Medulla oblongata (tissue), 1 donor: ENCODE results near the gene MEN1.

Source experiments
- DNase-seq: peaks from one replicate; pipeline ENCODE4 v3.0.0-alpha.2; 2015; ENCODE audit errors: extremely low spot score

The MEN1 gene

GRCh38 chr11:64784813-64785581 lies 25.4 kb downstream of the MEN1 start:
- no peak for DNase-seq

- DNase-seq: peak; percentile 100
Observed at GRCh38 chr11:64778473-64779298, 31.7 kb downstream of the MEN1 start, which contains the start of gene SF1. Gene SF1 (minus strand): TSS chr11:64778542. CDS start chr11:64778392, 150 bp downstream.

DNA sequence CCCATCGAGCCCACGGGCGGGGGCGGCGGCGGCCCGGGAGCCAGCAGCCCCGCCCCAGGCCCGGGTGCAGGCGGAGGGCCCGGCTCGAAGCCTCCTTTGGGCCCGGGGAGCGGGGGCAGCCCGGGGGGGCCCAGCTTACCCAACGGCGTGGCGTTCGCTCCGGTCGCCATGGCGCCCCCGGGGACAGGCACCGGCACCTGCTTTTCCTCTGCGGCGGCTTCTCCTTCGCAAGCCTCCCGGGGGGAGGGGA lies 32.2 kb downstream of the MEN1 start:
- DNase-seq: no peak

DNA sequence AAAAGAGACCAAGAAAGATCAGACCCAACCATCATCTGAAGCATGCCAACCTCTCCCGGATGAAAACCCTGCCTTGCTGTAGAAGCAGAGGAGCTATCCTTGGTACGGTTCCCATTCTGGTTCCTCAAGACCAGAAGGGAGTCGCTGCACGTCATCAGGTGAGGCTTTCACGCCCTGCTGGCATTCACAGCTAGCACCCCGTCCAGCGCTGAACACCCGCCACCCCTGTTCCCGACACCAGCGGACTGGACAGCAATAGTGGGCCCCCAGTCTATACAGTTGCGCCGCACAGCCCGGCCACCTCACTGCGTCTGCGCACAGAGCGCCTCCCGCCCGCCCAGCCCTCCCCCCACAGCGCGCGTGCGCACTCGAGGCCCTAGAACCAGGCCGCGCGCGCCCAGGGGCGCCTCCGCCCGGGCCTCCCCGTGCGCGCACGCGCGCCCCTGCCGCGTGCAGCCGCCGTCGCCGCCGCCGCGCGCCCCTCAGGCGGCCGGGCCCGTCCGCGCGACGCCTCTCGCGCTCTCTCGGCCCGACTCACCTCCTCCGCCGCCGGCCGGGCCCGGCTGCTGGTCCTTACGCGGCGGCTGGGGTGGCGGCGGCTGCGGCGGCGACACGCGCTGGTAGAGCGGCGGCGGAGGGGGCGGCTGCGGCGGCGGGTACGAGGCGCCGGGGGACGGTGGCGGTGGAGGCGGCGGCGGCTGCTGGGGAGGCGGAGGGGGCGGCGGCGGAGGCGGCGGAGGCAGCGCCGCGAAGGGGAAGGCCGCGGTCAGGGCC lies 32.7 kb downstream of the MEN1 start:
- DNase-seq: peak; percentile 89

GRCh38 chr11:64776875-64777274 lies 33.5 kb downstream of the MEN1 start:
- no peak for DNase-seq

DNA sequence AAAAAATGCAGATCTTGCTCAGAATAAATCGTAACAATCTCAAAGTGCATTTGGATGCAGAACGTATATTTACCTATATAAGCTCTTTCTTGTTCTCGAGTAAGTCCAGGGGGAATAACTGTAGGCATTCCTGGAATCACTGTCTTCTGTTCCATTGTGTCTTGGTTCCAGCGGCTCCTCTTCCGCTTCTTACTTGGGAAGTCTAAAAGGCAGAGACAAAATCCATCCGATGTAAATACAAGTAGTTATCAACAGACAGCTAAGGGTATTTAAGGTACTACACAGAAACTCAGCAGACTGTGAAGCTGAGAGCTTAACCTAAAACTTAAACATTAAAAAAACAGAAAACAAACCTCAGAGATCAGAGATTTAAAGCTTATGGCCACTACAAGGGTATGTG lies 33.9 kb downstream of the MEN1 start:
- DNase-seq: no peak

DNA sequence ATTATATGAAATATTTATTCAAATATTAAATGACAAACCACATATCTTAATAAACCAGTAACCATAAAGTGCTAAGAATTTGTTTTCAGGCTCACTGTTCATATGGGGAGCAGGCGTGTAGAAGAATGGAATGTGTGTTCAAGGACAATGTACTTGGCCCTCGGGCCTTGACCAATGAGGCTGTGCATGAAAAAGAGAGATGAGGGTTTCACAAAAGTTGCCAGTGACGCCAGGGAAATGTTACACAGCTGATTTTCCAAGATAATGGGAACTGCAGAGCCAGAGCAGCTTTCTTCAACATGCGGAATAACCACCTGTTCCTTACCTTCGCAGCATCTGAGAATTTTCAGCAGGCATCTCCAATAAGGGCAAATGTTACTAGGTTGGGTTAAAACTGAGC lies 36.2 kb downstream of the MEN1 start:
- no peak for DNase-seq

GRCh38 chr11:64772303-64773018 lies 37.9 kb downstream of the MEN1 start:
- no peak for DNase-seq

DNA sequence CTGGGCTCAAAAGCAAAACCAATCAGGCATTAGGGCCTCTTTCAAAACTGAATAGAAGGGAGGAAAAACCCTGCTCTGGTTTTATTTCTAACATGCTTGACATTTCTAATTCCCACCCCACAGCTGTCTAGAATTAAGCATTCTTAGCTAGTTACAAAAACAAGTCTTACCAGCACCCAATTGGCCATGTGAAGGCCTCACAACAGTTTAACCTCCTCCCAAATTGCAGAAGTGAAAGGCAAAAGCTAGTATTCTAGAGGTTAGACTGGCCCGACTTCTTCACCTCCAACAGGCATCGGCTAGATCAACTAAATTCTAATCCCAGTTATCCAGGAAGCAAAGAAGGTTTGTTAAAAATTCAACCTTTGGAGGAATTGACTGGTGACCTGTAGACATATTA lies 38.5 kb downstream of the MEN1 start:
- DNase-seq: no peak

DNA sequence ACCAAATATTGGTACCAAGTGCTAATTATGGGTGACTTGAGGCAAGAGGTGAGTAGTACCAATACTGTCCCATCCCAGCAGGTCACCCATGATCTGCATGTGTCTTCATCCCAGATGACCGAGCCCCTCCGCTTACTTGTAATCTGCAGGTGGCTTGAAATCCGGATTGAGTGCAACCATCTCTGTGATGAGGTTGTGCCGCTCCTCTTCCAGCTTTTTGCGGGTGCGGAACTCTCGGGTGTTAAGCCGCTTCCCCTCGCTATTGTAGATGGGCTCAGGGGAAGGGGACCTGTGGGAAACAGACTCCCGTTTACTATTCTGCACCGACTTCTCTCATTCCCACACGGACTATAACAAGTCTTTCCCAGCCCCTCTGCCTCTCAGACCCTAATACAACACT lies 40.2 kb downstream of the MEN1 start:
- no peak for DNase-seq

DNA sequence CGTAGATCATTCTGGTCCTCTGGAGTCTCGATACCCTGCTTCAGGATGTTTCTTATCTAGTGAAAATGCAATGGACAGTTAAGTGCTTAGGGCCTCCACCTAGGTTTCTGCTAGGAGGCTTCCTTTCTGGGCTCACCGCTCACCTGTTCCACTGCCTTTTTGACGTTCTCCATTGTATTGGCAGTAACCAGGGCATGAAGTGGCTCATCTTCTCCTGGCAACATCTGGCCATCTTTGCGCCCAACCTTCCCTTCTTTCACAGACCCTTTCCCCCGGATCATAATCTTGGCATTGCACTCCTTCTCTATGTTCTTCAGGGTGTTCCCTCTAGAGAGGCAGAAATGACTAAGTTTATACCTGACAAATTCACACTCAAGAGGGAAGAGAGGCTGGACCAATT lies 41.1 kb downstream of the MEN1 start:
- no peak for DNase-seq

DNA sequence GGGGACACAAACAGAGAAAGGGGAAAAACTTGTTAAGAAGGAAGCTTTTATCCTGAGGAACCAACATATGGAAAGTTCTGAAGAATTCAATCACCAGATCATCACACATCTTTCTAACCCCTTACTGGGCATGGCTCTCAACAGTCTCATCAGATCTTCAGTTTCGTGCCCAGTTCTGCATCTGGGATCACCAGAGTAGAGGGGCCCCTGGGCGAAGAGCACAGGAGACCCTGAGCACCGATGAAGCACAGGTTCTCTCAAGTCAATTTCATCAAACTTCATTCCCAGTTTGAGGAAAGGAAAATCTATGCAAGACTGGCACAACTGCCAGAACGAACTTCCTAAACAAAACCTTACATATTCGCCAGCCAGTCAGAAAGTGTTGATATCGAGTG lies 42.1 kb downstream of the MEN1 start:
- DNase-seq: no peak

GRCh38 chr11:64767344-64768299 lies 42.7 kb downstream of the MEN1 start:
- peak; percentile 43 for DNase-seq

DNA sequence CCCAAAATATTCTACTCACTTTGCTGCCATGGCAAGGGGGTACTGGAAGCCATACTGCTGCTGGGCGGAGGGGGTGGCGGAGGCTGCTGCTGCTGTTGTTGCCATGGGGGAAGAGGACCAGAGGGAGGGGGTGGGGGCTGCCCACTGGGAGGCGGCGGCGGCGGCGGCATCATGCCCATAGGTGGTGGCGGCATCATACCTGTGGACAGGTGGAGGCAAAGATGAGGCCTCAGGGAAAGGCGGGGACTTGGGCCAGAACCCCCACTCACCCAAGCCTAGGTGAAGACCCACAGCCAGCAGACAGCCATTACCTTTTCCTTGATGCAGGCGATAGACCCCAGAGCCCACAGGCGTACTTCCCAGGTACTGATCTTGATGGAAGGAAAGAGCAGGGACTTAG lies 43.5 kb downstream of the MEN1 start:
- DNase-seq: no peak

GRCh38 chr11:64765851-64766665 lies 44.3 kb downstream of the MEN1 start:
- no peak for DNase-seq

GRCh38 chr11:64765291-64765850 lies 45.0 kb downstream of the MEN1 start:
- DNase-seq: no peak

GRCh38 chr11:64764753-64765152 lies 45.6 kb downstream of the MEN1 start:
- no peak for DNase-seq

GRCh38 chr11:64764040-64764611 lies 46.2 kb downstream of the MEN1 start:
- no peak for DNase-seq

- DNase-seq: no peak
Observed at GRCh38 chr11:64763526-64764039, 46.8 kb downstream of the MEN1 start.
